IMR-90 (cell line): Measurements from ENCODE around the gene SYMPK. TPM values are rescaled to one million over a fixed set of nuclear protein-coding genes. Genes with fewer than 3 reads are reported as not detected.

Source experiments
- ATAC-seq: fragments of 200-7000 bp; cut with Tn5 transposase; 2 replicates; pipeline ENCODE4 v1.9.1; 2020; ENCODE audit warnings: low read depth, mild to moderate bottlenecking, moderate library complexity
- BruUV-seq: library from RNA; stranded (reverse); fragments of 400-500 nt; replicated peaks from 2 replicates; lab custom pipeline; 2021; lab: Mats Ljungman, UMichigan
- CTCF ChIA-PET: fragments of 300-600 bp; formaldehyde crosslinking; extraction: SDS; loops from one replicate; lab custom pipeline; 2021; ENCODE audit warnings: antibody characterized with exemption; lab: Yijun Ruan, JAX
- POLR2A ChIA-PET: fragments of 300-600 bp; sonication (Branson Sonifier 250); formaldehyde crosslinking; loops from one replicate; lab custom pipeline; 2022; ENCODE audit warnings: antibody characterized with exemption; ENCODE audit not compliant: unreplicated experiment; lab: Charles Lee
- DNase-seq: peaks from one replicate; pipeline ENCODE4 v3.0.0; 2013
- H2AFZ ChIP-seq: replicated peaks from 2 replicates; pipeline ENCODE3; 2013; ENCODE audit warnings: low read length, mild to moderate bottlenecking; ENCODE audit not compliant: poor library complexity
- H2AK5ac ChIP-seq: 2 replicates; pipeline ENCODE4 v1.6.1; 2013; ENCODE audit warnings: low read depth, low read length, inconsistent platforms
- H2AK9ac ChIP-seq: replicated peaks from 2 replicates; pipeline ENCODE3; 2013; ENCODE audit warnings: mild to moderate bottlenecking, low read depth, low read length, moderate library complexity; ENCODE audit not compliant: poor library complexity
- H2BK120ac ChIP-seq: 2 replicates; pipeline ENCODE4 v1.6.1; 2013; ENCODE audit warnings: low read depth, low read length, inconsistent platforms
- H2BK15ac ChIP-seq: 3 replicates; pipeline ENCODE4 v1.6.1; 2013; ENCODE audit warnings: low read depth, low read length, inconsistent platforms
- H2BK20ac ChIP-seq: 2 replicates; pipeline ENCODE4 v1.6.1; 2013; ENCODE audit warnings: low read depth, mild to moderate bottlenecking, inconsistent platforms, low read length, moderate library complexity
- H2BK5ac ChIP-seq: 2 replicates; pipeline ENCODE4 v1.6.1; 2013; ENCODE audit warnings: mild to moderate bottlenecking, low read depth, low read length, inconsistent platforms; ENCODE audit not compliant: poor library complexity, severe bottlenecking
- H3K14ac ChIP-seq: replicated peaks from 2 replicates; pipeline ENCODE4 v1.6.1; 2013; ENCODE audit warnings: low read depth, low read length, inconsistent platforms
- H3K18ac ChIP-seq: 2 replicates; pipeline ENCODE4 v1.6.1; 2013; ENCODE audit warnings: low read depth, low read length, control low read depth
- H3K23ac ChIP-seq: 2 replicates; pipeline ENCODE4 v1.6.1; 2013; ENCODE audit warnings: low read depth, low read length, inconsistent platforms
- H3K27ac ChIP-seq: 2 replicates; pipeline ENCODE4 v1.5.1; 2013; ENCODE audit warnings: mild to moderate bottlenecking, control low read depth, low read length; ENCODE audit not compliant: insufficient read depth
- H3K27me3 ChIP-seq: 2 replicates; pipeline ENCODE4 v1.6.1; 2013; ENCODE audit warnings: low read length; ENCODE audit not compliant: control insufficient read depth, insufficient read depth
- H3K36me3 ChIP-seq: 2 replicates; pipeline ENCODE4 v1.6.1; 2013; ENCODE audit warnings: low read length, mixed read lengths; ENCODE audit not compliant: control insufficient read depth, insufficient read depth
- H3K4ac ChIP-seq: 2 replicates; pipeline ENCODE4 v1.6.1; 2013; ENCODE audit warnings: low read depth, low read length, inconsistent platforms
- H3K4me1 ChIP-seq: 2 replicates; pipeline ENCODE4 v1.6.1; 2013; ENCODE audit warnings: low read length, mixed read lengths; ENCODE audit not compliant: control insufficient read depth, insufficient read depth
- H3K4me2 ChIP-seq: 2 replicates; pipeline ENCODE4 v1.6.1; 2013; ENCODE audit warnings: low read depth, mild to moderate bottlenecking, control low read depth, low read length, moderate library complexity
- H3K4me3 ChIP-seq: 2 replicates; pipeline ENCODE4 v1.5.1; 2013; ENCODE audit warnings: low read depth, mild to moderate bottlenecking, control low read depth, low read length, moderate library complexity; ENCODE audit not compliant: insufficient read depth
- H3K56ac ChIP-seq: 2 replicates; pipeline ENCODE4 v1.6.1; 2013; ENCODE audit warnings: low read length, inconsistent platforms; ENCODE audit not compliant: insufficient read depth; ENCODE audit errors: extremely low read depth
- H3K79me1 ChIP-seq, 2 experiments: 2 replicates each; pipeline ENCODE4 v1.6.1; 2013; ENCODE audit warnings: low read length in 2 of 2, inconsistent platforms in 1 of 2, low read depth in 1 of 2
- H3K9ac ChIP-seq: 2 replicates; pipeline ENCODE4 v1.6.1; 2013; ENCODE audit warnings: low read depth, low read length, control low read depth
- H3K9me1 ChIP-seq: 2 replicates; pipeline ENCODE4 v1.6.1; 2013; ENCODE audit warnings: low read length, inconsistent platforms; ENCODE audit not compliant: insufficient read depth
- H3K9me3 ChIP-seq: 2 replicates; pipeline ENCODE4 v1.6.1; 2013; ENCODE audit warnings: low read length; ENCODE audit not compliant: control insufficient read depth, insufficient read depth
- H4K20me1 ChIP-seq: 2 replicates; pipeline ENCODE4 v1.6.1; 2013; ENCODE audit warnings: low read length, inconsistent platforms; ENCODE audit not compliant: insufficient read depth
- H4K5ac ChIP-seq: 2 replicates; pipeline ENCODE4 v1.6.1; 2013; ENCODE audit warnings: mild to moderate bottlenecking, low read depth, low read length, control low read depth
- H4K8ac ChIP-seq, 2 experiments: 2 replicates each; pipeline ENCODE4 v1.6.1; 2013; ENCODE audit warnings: low read depth in 2 of 2, low read length in 2 of 2, control low read depth in 1 of 2, inconsistent platforms in 1 of 2
- H4K91ac ChIP-seq: 2 replicates; pipeline ENCODE4 v1.6.1; 2013; ENCODE audit warnings: low read depth, low read length, inconsistent platforms; ENCODE audit not compliant: insufficient read depth
- CEBPB ChIP-seq: IDR thresholded peaks from 2 replicates; pipeline ENCODE4 v1.6.1; 2012; ENCODE audit warnings: low read depth, low read length, improper control_type of control experiment
- CHD1 ChIP-seq: IDR thresholded peaks from 2 replicates; pipeline ENCODE4 v1.6.1; 2012; ENCODE audit warnings: low read depth, low read length, improper control_type of control experiment
- FOS ChIP-seq: fragments of 150-350 bp; IDR thresholded peaks from 2 replicates; pipeline ENCODE4 v1.6.1; 2016; ENCODE audit warnings: low read depth, low read length
- MAFK ChIP-seq: IDR thresholded peaks from 2 replicates; pipeline ENCODE4 v1.6.1; 2012; ENCODE audit warnings: low read depth, low read length, improper control_type of control experiment
- MAZ ChIP-seq: IDR thresholded peaks from 2 replicates; pipeline ENCODE4 v1.6.1; 2012; ENCODE audit warnings: low read depth, mild to moderate bottlenecking, low read length, improper control_type of control experiment, moderate library complexity, borderline replicate concordance
- POLR2A ChIP-seq: IDR thresholded peaks from 2 replicates; pipeline ENCODE4 v1.6.1; 2012; ENCODE audit warnings: mild to moderate bottlenecking, low read depth, low read length
- RAD21 ChIP-seq: IDR thresholded peaks from 2 replicates; pipeline ENCODE4 v1.6.1; 2012; ENCODE audit warnings: low read length, improper control_type of control experiment
- RCOR1 ChIP-seq: IDR thresholded peaks from 2 replicates; pipeline ENCODE4 v1.6.1; 2012; ENCODE audit warnings: mild to moderate bottlenecking, low read length, improper control_type of control experiment; ENCODE audit not compliant: insufficient replicate concordance
- SMC3 ChIP-seq: fragments of 150-350 bp; IDR thresholded peaks from 2 replicates; pipeline ENCODE4 v1.6.1; 2016; ENCODE audit warnings: low read depth, mild to moderate bottlenecking, antibody characterized with exemption, low read length, moderate library complexity
- WGBS, 2 experiments: methylation state at CpG; one replicate each; pipeline versions ENCODE4 v1.1.5 to v1.1.7; 2013; ENCODE audit warnings: missing lambda C conversion rate in 2 of 2; ENCODE audit not compliant: insufficient read length in 1 of 2; ENCODE audit errors: extremely low coverage in 2 of 2; 5-methylcytosine and 5-hydroxymethylcytosine counted together
- dilution Hi-C: fragments of 300-500 bp; cut with HindIII; formaldehyde crosslinking; loops from one replicate; pipeline ENCODE4 v1.14.3; 2018; ENCODE audit warnings: low sequenced_read_pairs; ENCODE audit not compliant: unreplicated experiment
- in situ Hi-C: fragments of 300-500 bp; cut with MboI; formaldehyde crosslinking; loops from 3 replicates; pipeline ENCODE4 v1.14.3; 2019; ENCODE audit warnings: low sequenced_read_pairs, inconsistent platforms, mixed read lengths
- intact Hi-C: fragments of 100-400 bp; cut with micrococcal nuclease; formaldehyde crosslinking; loops from 2 replicates; pipeline ENCODE4 v1.10.0; 2022
- polyA plus RNA-seq, 3 experiments: library from polyadenylated mRNA; depleted of rRNA; stranded (reverse); fragments of >200 nt; gene quantifications; 2 replicates each; pipeline ENCODE4 v1.2.3, GENCODE V29; 2012; ENCODE audit warnings: low replicate concordance in 1 of 3
- total RNA-seq: library from RNA; depleted of rRNA; stranded (reverse); fragments of >200 nt; gene quantifications from 2 replicates; pipeline ENCODE4 v1.2.3, GENCODE V29; 2012
- TF ChIP-seq, protein P1 (sequence below): conservative IDR thresholded peaks from 2 replicates; pipeline ENCODE4 v1.5.1; 2012; ENCODE audit warnings: mild to moderate bottlenecking, low read depth, low read length, improper control_type of control experiment
- TF ChIP-seq, protein P2 (sequence below): fragments of 150-350 bp; IDR thresholded peaks from 2 replicates; pipeline ENCODE4 v1.6.1; 2017; ENCODE audit warnings: mild to moderate bottlenecking, antibody characterized with exemption, low read length, low read depth
- TF ChIP-seq, protein P3 (sequence below): fragments of 150-350 bp; IDR thresholded peaks from 2 replicates; pipeline ENCODE4 v1.6.1; 2016; ENCODE audit warnings: low read depth, mild to moderate bottlenecking, low read length, moderate library complexity, borderline replicate concordance

Gene SYMPK
- total and polyA plus RNA-seq, 2 of the 4 experiments (the other 2 are of a cell fraction): 35.3 to 71.5 TPM

DNA sequence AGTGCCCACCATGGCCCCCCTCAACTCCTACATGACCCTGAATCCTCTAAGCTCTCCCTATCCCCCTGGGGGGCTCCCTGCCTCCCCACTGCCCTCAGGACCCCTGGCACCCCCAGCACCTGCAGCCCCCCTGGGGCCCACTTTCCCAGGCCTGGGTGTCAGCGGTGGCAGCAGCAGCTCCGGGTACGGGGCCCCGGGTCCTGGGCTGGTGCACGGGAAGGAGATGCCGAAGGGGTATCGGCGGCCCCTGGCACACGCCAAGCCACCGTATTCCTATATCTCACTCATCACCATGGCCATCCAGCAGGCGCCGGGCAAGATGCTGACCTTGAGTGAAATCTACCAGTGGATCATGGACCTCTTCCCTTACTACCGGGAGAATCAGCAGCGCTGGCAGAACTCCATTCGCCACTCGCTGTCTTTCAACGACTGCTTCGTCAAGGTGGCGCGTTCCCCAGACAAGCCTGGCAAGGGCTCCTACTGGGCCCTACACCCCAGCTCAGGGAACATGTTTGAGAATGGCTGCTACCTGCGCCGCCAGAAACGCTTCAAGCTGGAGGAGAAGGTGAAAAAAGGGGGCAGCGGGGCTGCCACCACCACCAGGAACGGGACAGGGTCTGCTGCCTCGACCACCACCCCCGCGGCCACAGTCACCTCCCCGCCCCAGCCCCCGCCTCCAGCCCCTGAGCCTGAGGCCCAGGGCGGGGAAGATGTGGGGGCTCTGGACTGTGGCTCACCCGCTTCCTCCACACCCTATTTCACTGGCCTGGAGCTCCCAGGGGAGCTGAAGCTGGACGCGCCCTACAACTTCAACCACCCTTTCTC is 9.4 kb upstream of the SYMPK start:
- WGBS, 2 experiments: 100% methylated on average over 2 of the region's 34 CpGs; no CpG with 5 or more reads in 1 of the 2 experiments
- Histone ChIP-seq H3K18ac (no peak overlapping the region), H3K9ac (no peak overlapping the region), H4K91ac (no peak overlapping the region), H2BK15ac (no peak overlapping the region), H2AK5ac (no peak overlapping the region), H3K4me2 (no peak overlapping the region), H3K23ac (no peak overlapping the region), H3K14ac (no peak overlapping the region), H4K20me1 (no peaks in the 10 kb centered on the region), H3K4me1 (peaks cover 4% of the 10 kb centered on the region; the same call in 1 of the 2 replicates), H3K4me3 (no peak overlapping the region), H3K9me3 (no peaks in the 10 kb centered on the region), H2BK20ac (no peak overlapping the region), H3K9me1 (no peaks in the 10 kb centered on the region), H3K27ac (no peak overlapping the region), H3K27me3 (peaks cover 32% of the 10 kb centered on the region), H3K56ac (no peak overlapping the region), H2AK9ac (no peak overlapping the region), H3K36me3 (no peaks in the 10 kb centered on the region), H4K5ac (no peak overlapping the region), H3K4ac (no peak overlapping the region), H2AFZ (no peak overlapping the region), H3K79me1 (no peaks in the 10 kb centered on the region), H4K8ac (no peak overlapping the region), H2BK5ac (no peak overlapping the region), H2BK120ac (no peak overlapping the region)
- POLR2A ChIA-PET: no interaction called here
- intact Hi-C loops (no loop called here), dilution Hi-C loops (no loop called here), in situ Hi-C loops (no loop called here)
- no peak for TF ChIP-seq CHD1
- no peak for TF ChIP-seq POLR2A
- TF ChIP-seq, protein P1, sequence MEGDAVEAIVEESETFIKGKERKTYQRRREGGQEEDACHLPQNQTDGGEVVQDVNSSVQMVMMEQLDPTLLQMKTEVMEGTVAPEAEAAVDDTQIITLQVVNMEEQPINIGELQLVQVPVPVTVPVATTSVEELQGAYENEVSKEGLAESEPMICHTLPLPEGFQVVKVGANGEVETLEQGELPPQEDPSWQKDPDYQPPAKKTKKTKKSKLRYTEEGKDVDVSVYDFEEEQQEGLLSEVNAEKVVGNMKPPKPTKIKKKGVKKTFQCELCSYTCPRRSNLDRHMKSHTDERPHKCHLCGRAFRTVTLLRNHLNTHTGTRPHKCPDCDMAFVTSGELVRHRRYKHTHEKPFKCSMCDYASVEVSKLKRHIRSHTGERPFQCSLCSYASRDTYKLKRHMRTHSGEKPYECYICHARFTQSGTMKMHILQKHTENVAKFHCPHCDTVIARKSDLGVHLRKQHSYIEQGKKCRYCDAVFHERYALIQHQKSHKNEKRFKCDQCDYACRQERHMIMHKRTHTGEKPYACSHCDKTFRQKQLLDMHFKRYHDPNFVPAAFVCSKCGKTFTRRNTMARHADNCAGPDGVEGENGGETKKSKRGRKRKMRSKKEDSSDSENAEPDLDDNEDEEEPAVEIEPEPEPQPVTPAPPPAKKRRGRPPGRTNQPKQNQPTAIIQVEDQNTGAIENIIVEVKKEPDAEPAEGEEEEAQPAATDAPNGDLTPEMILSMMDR: no peak
- TF ChIP-seq CEBPB: no peak
- TF ChIP-seq, protein P2, sequence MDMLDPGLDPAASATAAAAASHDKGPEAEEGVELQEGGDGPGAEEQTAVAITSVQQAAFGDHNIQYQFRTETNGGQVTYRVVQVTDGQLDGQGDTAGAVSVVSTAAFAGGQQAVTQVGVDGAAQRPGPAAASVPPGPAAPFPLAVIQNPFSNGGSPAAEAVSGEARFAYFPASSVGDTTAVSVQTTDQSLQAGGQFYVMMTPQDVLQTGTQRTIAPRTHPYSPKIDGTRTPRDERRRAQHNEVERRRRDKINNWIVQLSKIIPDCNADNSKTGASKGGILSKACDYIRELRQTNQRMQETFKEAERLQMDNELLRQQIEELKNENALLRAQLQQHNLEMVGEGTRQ: no peak
- no peak for TF ChIP-seq MAFK
- no peak for TF ChIP-seq MAZ
- TF ChIP-seq FOS: no peak
- no peak for TF ChIP-seq SMC3
- no peak for TF ChIP-seq RAD21
- TF ChIP-seq, protein P3, sequence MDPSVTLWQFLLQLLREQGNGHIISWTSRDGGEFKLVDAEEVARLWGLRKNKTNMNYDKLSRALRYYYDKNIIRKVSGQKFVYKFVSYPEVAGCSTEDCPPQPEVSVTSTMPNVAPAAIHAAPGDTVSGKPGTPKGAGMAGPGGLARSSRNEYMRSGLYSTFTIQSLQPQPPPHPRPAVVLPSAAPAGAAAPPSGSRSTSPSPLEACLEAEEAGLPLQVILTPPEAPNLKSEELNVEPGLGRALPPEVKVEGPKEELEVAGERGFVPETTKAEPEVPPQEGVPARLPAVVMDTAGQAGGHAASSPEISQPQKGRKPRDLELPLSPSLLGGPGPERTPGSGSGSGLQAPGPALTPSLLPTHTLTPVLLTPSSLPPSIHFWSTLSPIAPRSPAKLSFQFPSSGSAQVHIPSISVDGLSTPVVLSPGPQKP: no peak
- no peak for TF ChIP-seq RCOR1
- no TSS peak for BruUV-seq
- ATAC-seq (no peak), DNase-seq (no peak)
- CTCF ChIA-PET: no interaction called here
